ENCODE data around the gene SAP30BP. TPM values are rescaled to one million over a fixed set of nuclear protein-coding genes. Genes with fewer than 3 reads are reported as not detected.

Gene SAP30BP
- total and polyA plus RNA-seq, 4 donors = 20.9 to 33.4 (median 30.2) TPM

DNA sequence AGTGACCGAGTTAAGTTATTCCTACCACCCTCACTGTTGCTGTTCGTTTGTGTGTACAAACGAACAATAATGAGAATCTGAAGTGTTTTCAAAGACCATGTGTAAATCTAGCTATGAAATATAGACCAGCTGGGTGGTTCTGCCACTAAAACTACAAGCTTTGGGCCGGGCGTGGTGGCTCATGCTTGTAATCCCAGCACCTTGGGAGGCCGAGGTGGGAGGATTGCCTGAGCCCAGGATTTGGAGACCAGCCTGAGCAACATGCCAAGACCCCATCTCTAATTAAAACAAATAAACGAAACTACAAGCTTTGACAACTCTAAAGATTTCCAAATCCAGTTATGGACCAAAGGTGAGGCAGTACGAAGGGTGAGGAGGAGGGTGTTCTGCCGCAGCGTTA lies 1.2 kb upstream of the SAP30BP start:
- no peaks in the 10 kb centered on the region for H3K9me3 ChIP-seq (ENCODE audit: control insufficient read depth in 4 of 4, low read length in 3 of 4)
- WGBS = 89% methylated on average over 10 of the region's 10 CpGs
- peaks cover 7 to 40% (median 31%) of the 10 kb centered on the region in 4 donors for H3K36me3 ChIP-seq (ENCODE audit: control insufficient read depth in 4 of 4, insufficient read depth in 3 of 4, low read depth in 1 of 4, low read length in 3 of 4)
- H3K27me3 ChIP-seq (ENCODE audit: control insufficient read depth in 4 of 4, insufficient read depth in 4 of 4, low read length in 3 of 4) = no peaks in the 10 kb centered on the region
- H3K27ac ChIP-seq (ENCODE audit: low read depth in 1 of 2, low read length in 2 of 2) = no peak overlapping the region
- H3K4me1 ChIP-seq (ENCODE audit: control insufficient read depth in 4 of 4, insufficient read depth in 4 of 4, low read length in 3 of 4) = peaks cover 5 to 30% (median 25%) of the 10 kb centered on the region in 4 donors
- peak overlapping the region in 1 of 2 donors; percentile 79 for H3K9ac ChIP-seq (ENCODE audit: low read depth in 1 of 2, low read length in 2 of 2)
- no peak for DNase-seq (ENCODE audit: low spot score)
- H3K4me3 ChIP-seq (ENCODE audit: low read depth in 1 of 3, low read length in 3 of 3) = peak overlapping the region; percentile 65 to 98 (median 97)
- no peak for TF ChIP-seq GABPA (IDR thresholded peaks at IDR 0.05 in 1 of 2, conservative IDR thresholded peaks at IDR 0.05 in 1 of 2)
- TF ChIP-seq HNF4G (IDR thresholded peaks at IDR 0.05) = no peak
- no peak for TF ChIP-seq FOXA2 (IDR thresholded peaks at IDR 0.05)
- TF ChIP-seq RAD21 (IDR thresholded peaks at IDR 0.05) = no peak
- TF ChIP-seq EGR1 (IDR thresholded peaks at IDR 0.05; ENCODE audit: low read depth in 2 of 2) = no peak
- TF ChIP-seq, protein P1, sequence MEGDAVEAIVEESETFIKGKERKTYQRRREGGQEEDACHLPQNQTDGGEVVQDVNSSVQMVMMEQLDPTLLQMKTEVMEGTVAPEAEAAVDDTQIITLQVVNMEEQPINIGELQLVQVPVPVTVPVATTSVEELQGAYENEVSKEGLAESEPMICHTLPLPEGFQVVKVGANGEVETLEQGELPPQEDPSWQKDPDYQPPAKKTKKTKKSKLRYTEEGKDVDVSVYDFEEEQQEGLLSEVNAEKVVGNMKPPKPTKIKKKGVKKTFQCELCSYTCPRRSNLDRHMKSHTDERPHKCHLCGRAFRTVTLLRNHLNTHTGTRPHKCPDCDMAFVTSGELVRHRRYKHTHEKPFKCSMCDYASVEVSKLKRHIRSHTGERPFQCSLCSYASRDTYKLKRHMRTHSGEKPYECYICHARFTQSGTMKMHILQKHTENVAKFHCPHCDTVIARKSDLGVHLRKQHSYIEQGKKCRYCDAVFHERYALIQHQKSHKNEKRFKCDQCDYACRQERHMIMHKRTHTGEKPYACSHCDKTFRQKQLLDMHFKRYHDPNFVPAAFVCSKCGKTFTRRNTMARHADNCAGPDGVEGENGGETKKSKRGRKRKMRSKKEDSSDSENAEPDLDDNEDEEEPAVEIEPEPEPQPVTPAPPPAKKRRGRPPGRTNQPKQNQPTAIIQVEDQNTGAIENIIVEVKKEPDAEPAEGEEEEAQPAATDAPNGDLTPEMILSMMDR (IDR thresholded peaks at IDR 0.05; ENCODE audit: low read depth, low read length, missing input control) = no peak
- TF ChIP-seq TAF1 (conservative IDR thresholded peaks at IDR 0.05) = no peak
- TF ChIP-seq YY1 (IDR thresholded peaks at IDR 0.05) = no peak
- TF ChIP-seq, protein P2, sequence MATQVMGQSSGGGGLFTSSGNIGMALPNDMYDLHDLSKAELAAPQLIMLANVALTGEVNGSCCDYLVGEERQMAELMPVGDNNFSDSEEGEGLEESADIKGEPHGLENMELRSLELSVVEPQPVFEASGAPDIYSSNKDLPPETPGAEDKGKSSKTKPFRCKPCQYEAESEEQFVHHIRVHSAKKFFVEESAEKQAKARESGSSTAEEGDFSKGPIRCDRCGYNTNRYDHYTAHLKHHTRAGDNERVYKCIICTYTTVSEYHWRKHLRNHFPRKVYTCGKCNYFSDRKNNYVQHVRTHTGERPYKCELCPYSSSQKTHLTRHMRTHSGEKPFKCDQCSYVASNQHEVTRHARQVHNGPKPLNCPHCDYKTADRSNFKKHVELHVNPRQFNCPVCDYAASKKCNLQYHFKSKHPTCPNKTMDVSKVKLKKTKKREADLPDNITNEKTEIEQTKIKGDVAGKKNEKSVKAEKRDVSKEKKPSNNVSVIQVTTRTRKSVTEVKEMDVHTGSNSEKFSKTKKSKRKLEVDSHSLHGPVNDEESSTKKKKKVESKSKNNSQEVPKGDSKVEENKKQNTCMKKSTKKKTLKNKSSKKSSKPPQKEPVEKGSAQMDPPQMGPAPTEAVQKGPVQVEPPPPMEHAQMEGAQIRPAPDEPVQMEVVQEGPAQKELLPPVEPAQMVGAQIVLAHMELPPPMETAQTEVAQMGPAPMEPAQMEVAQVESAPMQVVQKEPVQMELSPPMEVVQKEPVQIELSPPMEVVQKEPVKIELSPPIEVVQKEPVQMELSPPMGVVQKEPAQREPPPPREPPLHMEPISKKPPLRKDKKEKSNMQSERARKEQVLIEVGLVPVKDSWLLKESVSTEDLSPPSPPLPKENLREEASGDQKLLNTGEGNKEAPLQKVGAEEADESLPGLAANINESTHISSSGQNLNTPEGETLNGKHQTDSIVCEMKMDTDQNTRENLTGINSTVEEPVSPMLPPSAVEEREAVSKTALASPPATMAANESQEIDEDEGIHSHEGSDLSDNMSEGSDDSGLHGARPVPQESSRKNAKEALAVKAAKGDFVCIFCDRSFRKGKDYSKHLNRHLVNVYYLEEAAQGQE (IDR thresholded peaks at IDR 0.05) = no peak
- TF ChIP-seq NR2F2 (IDR thresholded peaks at IDR 0.05) = no peak
- TF ChIP-seq, protein P3, sequence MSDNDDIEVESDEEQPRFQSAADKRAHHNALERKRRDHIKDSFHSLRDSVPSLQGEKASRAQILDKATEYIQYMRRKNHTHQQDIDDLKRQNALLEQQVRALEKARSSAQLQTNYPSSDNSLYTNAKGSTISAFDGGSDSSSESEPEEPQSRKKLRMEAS (IDR thresholded peaks at IDR 0.05) = no peak
- TF ChIP-seq HNF4A (conservative IDR thresholded peaks at IDR 0.05) = no peak
- TF ChIP-seq, protein P4, sequence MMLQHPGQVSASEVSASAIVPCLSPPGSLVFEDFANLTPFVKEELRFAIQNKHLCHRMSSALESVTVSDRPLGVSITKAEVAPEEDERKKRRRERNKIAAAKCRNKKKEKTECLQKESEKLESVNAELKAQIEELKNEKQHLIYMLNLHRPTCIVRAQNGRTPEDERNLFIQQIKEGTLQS (IDR thresholded peaks at IDR 0.05) = no peak
- TF ChIP-seq RXRA (IDR thresholded peaks at IDR 0.05) = no peak
- TF ChIP-seq, protein P5, sequence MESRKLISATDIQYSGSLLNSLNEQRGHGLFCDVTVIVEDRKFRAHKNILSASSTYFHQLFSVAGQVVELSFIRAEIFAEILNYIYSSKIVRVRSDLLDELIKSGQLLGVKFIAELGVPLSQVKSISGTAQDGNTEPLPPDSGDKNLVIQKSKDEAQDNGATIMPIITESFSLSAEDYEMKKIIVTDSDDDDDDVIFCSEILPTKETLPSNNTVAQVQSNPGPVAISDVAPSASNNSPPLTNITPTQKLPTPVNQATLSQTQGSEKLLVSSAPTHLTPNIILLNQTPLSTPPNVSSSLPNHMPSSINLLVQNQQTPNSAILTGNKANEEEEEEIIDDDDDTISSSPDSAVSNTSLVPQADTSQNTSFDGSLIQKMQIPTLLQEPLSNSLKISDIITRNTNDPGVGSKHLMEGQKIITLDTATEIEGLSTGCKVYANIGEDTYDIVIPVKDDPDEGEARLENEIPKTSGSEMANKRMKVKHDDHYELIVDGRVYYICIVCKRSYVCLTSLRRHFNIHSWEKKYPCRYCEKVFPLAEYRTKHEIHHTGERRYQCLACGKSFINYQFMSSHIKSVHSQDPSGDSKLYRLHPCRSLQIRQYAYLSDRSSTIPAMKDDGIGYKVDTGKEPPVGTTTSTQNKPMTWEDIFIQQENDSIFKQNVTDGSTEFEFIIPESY (IDR thresholded peaks at IDR 0.05) = no peak
- TF ChIP-seq FOXA1 (IDR thresholded peaks at IDR 0.05) = no peak
- no peak for TF ChIP-seq SP1 (IDR thresholded peaks at IDR 0.05)
- no peak for TF ChIP-seq JUND (IDR thresholded peaks at IDR 0.05)
